ENCODE measurements around the gene SPATA22. TPM values are rescaled to one million over a fixed set of nuclear protein-coding genes. Genes with fewer than 3 reads are reported as not detected.
"Not testable (repeated sequence)": the region's sequence is repeated elsewhere in the genome, so short reads cannot be mapped to it uniquely, and the experiment has no call there.

SPATA22 gene
- total RNA-seq, 1 experiment from 2014 or later, result not detected

DNA sequence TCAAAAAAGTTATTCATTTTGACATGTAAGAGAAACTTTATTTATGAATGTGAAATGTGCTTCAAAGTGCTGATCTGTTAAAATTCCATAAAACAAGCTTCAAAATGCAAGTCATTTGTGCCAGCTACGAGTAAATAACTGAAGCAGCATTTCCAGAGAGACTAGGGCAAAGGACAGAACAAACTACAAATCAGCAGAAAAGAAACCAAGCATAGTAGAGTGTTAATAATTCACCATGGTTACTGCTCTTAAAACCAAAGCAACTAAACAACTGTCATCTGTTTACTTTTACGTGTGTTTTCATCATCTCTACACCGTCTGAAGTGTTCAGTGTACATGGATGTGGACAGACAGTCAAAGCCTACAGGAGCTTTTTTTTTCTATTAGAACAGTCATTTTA lies 2.6 kb upstream of the SPATA22 start:
- TF ChIP-seq, protein P1, sequence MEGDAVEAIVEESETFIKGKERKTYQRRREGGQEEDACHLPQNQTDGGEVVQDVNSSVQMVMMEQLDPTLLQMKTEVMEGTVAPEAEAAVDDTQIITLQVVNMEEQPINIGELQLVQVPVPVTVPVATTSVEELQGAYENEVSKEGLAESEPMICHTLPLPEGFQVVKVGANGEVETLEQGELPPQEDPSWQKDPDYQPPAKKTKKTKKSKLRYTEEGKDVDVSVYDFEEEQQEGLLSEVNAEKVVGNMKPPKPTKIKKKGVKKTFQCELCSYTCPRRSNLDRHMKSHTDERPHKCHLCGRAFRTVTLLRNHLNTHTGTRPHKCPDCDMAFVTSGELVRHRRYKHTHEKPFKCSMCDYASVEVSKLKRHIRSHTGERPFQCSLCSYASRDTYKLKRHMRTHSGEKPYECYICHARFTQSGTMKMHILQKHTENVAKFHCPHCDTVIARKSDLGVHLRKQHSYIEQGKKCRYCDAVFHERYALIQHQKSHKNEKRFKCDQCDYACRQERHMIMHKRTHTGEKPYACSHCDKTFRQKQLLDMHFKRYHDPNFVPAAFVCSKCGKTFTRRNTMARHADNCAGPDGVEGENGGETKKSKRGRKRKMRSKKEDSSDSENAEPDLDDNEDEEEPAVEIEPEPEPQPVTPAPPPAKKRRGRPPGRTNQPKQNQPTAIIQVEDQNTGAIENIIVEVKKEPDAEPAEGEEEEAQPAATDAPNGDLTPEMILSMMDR (IDR thresholded peaks at IDR 0.05; ENCODE audit: unreplicated experiment), result no peak
- Mint-ChIP-seq H3K36me3 (ENCODE audit: insufficient read depth, unreplicated experiment) (no peaks in the 10 kb centered on the region), H3K4me3 (ENCODE audit: unreplicated experiment) (no peak overlapping the region), H3K27ac (ENCODE audit: low read depth, unreplicated experiment) (no peak overlapping the region), H3K9me3 (ENCODE audit: unreplicated experiment) (no peaks in the 10 kb centered on the region), H3K4me1 (ENCODE audit: insufficient read depth, unreplicated experiment) (peaks cover 14% of the 10 kb centered on the region), H3K27me3 (ENCODE audit: insufficient read depth, unreplicated experiment) (peaks cover 3% of the 10 kb centered on the region)
- BruUV-seq (replicated peaks), result no TSS peak
- DNase-seq (ENCODE audit: unreplicated experiment), result no peak
- ChIA-PET POLR2A (no interaction called here), CTCF (no interaction called here)
- intact Hi-C loops (cut with micrococcal nuclease), result loop anchor here (2.0 kb wide), 1 partner anchor 163 kb away; the partner anchor contains the start of genes CTNS and SHPK

DNA sequence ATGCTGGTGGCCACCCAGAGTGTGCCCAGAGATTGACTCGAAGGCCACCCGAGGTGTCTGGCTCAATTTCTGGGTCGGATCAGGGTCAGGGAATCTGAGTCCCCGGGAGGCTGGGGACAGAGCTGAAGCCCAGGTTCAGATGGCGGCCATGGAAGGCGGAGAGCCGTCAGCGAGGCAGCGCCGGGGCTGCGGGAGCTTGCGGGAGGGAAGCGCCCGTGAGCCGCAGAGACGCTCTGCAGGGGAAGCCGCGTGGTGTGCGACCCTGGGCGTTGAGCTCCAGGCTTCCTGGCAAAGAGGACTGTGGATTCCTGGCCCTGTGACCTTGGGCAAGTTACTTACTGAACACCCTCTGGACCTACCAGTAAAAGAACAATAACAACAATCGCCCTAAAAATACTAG lies 518 bp upstream of the SPATA22 start:
- POLR2A ChIA-PET, result no interaction called here
- no peaks in the 10 kb centered on the region for H3K36me3 Mint-ChIP-seq (ENCODE audit: insufficient read depth, unreplicated experiment)
- H3K4me3 Mint-ChIP-seq (ENCODE audit: unreplicated experiment), result no peak overlapping the region
- TF ChIP-seq, protein P1 (IDR thresholded peaks at IDR 0.05; ENCODE audit: unreplicated experiment), result no peak
- no peak overlapping the region for H3K27ac Mint-ChIP-seq (ENCODE audit: low read depth, unreplicated experiment)
- H3K9me3 Mint-ChIP-seq (ENCODE audit: unreplicated experiment), result no peaks in the 10 kb centered on the region
- no peaks in the 10 kb centered on the region for H3K27me3 Mint-ChIP-seq (ENCODE audit: insufficient read depth, unreplicated experiment)
- CTCF ChIA-PET, result interaction anchor here (0.6 to 0.7 kb wide), 2 partner anchors 164 to 180 kb away, joined by 3 read pairs; partner anchors contain the start of genes CTNS and SHPK
- no peak for DNase-seq (ENCODE audit: unreplicated experiment)
- H3K4me1 Mint-ChIP-seq (ENCODE audit: insufficient read depth, unreplicated experiment), result peaks cover 14% of the 10 kb centered on the region
- intact Hi-C loops (cut with micrococcal nuclease), result no loop called here
- BruUV-seq (replicated peaks), result no TSS peak

DNA sequence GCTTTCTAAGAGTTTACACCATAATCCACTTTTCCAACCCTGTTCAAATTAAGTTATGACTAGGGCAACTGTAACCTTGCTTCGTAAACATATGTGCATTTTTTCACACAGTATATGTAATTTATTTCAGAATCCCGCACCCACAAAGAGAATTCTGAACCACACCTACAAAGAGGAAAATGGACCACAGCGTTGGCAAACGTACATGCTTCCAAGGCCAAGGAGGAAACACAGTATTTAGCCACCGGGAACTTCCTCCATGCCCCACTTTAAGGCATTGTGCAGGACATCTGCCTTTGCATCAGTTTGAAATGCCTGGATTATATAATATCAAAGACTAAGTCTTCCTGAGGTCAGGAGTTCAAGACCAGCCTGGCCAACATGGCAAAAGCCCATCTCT lies 2.1 kb downstream of the SPATA22 start:
- POLR2A ChIA-PET, result no interaction called here
- intact Hi-C loops (cut with micrococcal nuclease), result no loop called here
- CTCF ChIA-PET, result no interaction called here
- BruUV-seq (replicated peaks), result no TSS peak
- no peaks in the 10 kb centered on the region for H3K9me3 Mint-ChIP-seq (ENCODE audit: unreplicated experiment)
- TF ChIP-seq, protein P1 (IDR thresholded peaks at IDR 0.05; ENCODE audit: unreplicated experiment), result no peak
- no peak overlapping the region for H3K4me3 Mint-ChIP-seq (ENCODE audit: unreplicated experiment)
- H3K4me1 Mint-ChIP-seq (ENCODE audit: insufficient read depth, unreplicated experiment), result no peaks in the 10 kb centered on the region
- H3K27ac Mint-ChIP-seq (ENCODE audit: low read depth, unreplicated experiment), result no peak overlapping the region
- no peaks in the 10 kb centered on the region for H3K27me3 Mint-ChIP-seq (ENCODE audit: insufficient read depth, unreplicated experiment)
- no peak for DNase-seq (ENCODE audit: unreplicated experiment)
- no peaks in the 10 kb centered on the region for H3K36me3 Mint-ChIP-seq (ENCODE audit: insufficient read depth, unreplicated experiment)

DNA sequence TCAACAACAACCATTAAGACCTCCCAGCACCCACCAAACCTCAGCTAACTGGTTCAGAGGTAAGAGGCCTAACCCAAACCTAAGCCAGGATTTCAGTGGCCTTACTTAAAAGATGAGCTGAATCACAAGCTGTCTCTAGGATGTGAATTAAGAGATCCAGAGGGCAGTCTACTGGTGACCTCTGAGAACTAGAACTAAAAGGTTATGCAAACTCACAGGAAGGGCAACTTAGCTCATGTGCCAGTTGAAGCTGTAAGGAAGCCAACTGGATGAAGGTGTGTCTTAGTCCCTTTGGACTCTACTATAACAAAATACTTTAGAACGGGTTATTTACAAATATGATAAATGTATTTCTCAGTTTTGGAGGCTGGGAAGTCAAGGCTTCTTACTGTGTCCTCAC lies 5.3 kb downstream of the SPATA22 start:
- CTCF ChIA-PET; H3K4me3 Mint-ChIP-seq (ENCODE audit: unreplicated experiment); H3K9me3 Mint-ChIP-seq (ENCODE audit: unreplicated experiment); POLR2A ChIA-PET; H3K36me3 Mint-ChIP-seq (ENCODE audit: insufficient read depth, unreplicated experiment); H3K4me1 Mint-ChIP-seq (ENCODE audit: insufficient read depth, unreplicated experiment); BruUV-seq (replicated peaks); DNase-seq (ENCODE audit: unreplicated experiment); H3K27ac Mint-ChIP-seq (ENCODE audit: low read depth, unreplicated experiment); intact Hi-C loops (cut with micrococcal nuclease); H3K27me3 Mint-ChIP-seq (ENCODE audit: insufficient read depth, unreplicated experiment): not testable (repeated sequence)

DNA sequence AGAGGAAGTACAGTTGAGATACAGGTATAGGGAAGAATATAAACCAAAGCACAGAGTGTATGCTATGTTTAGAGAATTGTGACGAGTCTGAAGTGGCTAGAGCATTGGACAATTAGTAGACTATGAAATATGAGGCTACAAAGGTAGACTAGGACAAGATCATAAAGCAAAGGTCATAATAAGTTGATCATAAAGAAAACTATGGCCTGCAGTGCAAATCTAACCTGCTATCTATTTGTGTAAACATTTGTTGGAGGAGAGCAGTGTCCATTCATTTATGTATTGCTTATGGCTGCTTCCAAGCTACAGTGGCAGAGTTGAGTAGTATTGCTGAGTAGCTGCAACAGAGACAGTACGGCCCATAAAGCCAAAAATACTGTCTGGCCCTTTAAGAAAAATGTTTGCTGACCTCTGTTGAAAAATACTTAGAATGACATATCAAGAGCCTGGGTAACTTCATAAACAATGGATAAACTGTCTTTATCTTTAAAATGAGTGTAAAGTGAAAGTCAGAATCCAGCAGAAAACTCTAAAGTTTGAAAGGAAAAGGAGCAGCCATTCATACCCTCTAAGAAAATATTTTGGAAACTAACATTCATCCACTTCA lies 23.5 kb downstream of the SPATA22 start:
- Mint-ChIP-seq H3K27ac (ENCODE audit: low read depth, unreplicated experiment) (no peak overlapping the region), H3K4me3 (ENCODE audit: unreplicated experiment) (no peak overlapping the region), H3K9me3 (ENCODE audit: unreplicated experiment) (no peaks in the 10 kb centered on the region), H3K4me1 (ENCODE audit: insufficient read depth, unreplicated experiment) (no peaks in the 10 kb centered on the region), H3K36me3 (ENCODE audit: insufficient read depth, unreplicated experiment) (no peaks in the 10 kb centered on the region), H3K27me3 (ENCODE audit: insufficient read depth, unreplicated experiment) (peaks cover 14% of the 10 kb centered on the region)
- DNase-seq (ENCODE audit: unreplicated experiment), result no peak
- intact Hi-C loops (cut with micrococcal nuclease), result no loop called here
- no TSS peak for BruUV-seq (replicated peaks)
- ChIA-PET CTCF (no interaction called here), POLR2A (no interaction called here)
- TF ChIP-seq, protein P1 (IDR thresholded peaks at IDR 0.05; ENCODE audit: unreplicated experiment), result no peak

Measured in MCF 10A (cell line).